ENCODE data around the gene TTC1.

DNA sequence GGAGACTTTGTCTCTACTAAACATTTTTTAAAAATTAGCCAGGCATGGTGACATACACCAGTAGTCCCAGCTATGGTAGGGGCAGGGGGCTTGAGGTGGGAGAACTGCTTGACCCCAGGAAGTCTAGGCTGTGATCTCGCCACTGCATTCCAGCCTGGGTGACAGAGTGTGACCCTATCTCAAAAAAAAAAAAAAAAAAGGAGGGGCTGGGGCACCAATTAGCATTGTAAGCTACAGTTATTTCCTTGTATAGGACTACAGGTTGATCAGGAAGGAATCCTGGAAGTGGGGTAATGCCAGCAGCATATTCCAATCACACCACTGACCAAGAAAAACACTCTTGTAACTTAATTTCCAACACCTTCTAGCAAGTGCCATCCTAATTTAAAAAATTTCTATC, 78.3 kb downstream of the TTC1 start:
- TF ChIP-seq CTCF (IDR thresholded peaks at IDR 0.05) (no peak), POLR2A (IDR thresholded peaks at IDR 0.05) (no peak)
